ENCODE data around the gene SMAD6.

Gene SMAD6

DNA sequence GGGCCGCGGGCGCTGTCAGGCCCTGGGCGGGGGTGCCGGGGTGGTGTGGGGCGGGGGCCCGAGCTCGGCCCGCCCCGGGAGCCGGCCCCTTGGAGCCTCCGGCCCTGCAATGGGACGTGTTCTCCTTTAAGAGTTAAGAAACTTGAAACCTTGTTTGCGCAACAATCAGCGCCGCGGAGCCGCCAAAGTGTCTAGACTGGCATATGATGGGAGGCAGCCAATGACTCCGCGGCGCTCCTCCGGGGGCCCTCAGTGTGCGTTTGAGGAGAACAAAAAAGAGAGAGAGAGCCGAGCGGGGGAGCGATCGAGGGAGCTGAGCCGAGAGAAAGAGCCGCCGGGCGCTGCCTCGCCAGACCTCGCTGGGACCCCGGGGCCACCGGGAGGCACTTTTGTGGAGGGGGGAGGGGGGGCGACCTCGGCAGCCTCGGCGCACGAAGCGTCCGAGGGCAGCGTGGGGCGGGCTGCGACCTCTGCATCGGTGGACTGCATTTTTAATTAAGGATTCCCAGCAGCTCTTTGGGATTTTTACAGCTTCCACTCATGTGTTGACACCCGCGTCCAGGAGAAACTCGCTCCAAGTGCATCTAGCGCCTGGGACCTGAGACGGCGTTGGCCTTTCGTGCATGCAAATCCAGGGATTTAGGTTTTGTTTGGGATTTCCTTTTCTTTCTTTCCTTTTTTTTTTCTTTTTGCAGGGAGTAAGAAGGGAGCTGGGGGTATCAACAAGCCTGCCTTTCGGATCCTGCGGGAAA, at the start of gene SMAD6:
TSS of gene SMAD6 (plus strand) at position 202 of the 752 bp plus-strand sequence. CDS start 1,023 bp downstream, outside the sequence.
- peak; percentile 19 to 89 (median 70) for DNase-seq

DNA sequence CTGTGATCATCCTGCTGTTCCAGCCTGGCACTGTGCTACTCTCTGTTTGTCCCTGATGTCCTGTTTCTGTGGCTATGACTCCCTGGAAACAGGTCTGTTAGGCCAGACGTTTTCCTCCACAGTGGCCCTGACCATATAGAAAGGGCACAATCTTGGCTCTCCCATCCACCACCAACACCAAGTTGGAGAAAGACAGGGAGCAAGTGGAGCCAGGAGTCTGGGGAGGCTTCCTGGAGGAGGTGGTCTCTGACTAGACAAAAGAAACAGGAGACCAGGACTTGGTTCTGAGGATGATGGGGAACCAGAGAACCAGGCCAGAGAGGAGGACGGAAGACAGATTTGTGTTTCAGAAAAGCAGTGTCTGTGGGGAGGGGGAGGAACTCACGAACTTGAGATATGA, 49.2 kb upstream of the SMAD6 start:
- DNase-seq: no peak

DNA sequence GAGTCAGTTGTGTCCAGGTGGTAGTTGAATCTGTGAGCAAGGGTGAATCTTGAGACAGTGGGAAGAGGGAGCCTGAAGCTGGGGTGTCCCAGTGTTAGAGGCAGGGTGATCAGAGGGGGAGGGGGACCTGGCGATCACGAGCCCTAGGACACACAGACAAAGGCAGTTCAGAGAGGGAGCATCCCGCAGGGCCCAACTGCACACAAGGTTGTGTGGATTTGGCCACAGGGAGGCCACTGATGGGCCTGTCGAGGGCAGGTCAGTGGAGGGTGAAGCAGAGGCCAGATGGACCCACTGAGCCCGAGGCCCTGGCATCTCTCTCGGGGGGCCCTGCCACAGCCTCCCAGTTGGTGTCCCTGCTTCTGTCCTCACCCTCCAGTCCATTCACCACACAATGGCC, 48.6 kb upstream of the SMAD6 start:
- DNase-seq: no peak

DNA sequence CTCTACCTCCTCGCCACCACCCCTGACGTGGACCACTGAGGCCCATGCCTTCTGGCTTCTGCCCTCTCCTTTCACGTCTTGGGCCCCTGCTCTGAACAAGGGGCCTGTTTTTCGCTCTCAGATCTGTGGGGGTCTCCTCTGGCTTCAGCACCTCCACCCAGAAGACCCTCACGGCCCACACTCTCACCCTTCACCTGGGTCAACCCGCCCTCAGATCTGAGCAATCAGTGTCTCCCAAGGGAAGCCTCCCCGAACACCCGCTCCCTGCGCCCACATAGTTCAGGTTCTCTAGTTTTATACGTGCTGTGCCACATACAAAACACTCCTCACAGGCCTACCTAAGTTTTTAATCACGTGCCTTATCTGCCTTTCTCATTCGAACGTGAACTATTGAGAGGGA, 48.2 kb upstream of the SMAD6 start:
- DNase-seq: no peak

DNA sequence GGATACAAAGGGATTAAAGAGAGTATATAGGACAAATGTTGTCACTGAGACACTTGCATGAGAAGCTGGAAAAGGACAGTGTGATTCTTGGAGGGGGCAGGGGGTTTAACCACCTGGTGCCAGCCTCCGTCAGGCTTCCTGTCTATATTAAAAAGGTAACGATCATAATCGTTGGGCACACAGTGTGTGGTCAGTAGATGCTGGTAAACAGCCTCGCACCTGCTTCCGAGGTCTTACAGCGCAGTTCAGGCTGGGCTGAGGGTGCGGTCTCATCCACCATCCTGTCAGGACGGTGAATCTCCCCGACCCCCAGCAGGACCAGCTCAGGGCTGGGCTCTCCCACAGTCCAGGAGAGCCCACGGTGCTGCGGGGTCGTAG, 47.7 kb upstream of the SMAD6 start:
- DNase-seq: no peak

DNA sequence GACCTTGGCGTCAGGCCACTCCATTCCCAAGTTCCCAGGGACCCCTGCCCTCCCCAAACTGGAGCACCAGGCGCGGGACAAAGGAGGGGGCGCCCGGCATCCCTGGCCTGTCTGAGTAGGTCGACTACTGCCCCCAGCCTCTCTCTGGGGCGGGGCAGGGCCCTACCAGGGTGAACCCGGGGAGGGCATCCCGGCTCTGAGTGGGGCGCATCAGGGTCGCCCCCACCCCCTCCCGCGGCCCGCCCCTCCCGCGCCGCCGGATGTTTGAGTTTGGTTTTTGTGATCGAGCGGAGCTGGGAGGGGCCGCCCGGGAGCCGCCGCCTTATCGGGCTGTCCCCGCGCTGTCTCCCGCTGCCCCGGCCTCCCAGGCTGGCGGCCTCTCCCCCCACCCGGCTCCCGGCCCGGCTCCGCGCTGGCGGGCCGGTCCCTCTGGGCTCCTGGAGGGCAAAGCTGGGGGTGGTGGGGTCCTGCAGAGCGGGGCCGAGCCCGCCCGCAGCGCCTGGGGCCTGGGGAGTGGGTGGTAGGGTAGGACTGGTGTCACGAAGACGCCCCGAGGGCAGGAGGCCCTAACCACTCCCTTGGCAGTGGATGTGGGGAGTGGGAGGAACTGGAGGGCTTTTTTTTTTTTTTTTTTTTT, 47.2 kb upstream of the SMAD6 start:
- no peak for DNase-seq

DNA sequence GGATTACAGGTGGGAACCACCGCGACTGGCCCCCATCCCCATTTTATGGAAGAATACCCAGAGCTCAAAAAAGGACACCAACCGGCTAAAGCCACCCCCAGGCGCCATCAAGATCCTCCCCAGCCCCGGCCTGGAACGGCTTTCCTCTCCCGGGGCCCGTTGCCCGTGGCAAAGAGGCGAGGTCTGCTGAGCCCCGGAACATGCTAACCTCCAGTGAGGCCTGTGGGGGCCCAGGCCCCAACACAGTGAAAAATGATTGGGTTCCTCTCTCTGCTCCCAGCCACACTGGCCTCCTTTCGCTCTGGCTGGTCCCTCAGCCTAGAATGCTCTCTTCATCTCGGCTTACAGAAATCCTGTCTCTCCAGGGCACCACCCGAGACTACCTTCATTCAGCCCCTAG, 46.5 kb upstream of the SMAD6 start:
- DNase-seq: no peak

DNA sequence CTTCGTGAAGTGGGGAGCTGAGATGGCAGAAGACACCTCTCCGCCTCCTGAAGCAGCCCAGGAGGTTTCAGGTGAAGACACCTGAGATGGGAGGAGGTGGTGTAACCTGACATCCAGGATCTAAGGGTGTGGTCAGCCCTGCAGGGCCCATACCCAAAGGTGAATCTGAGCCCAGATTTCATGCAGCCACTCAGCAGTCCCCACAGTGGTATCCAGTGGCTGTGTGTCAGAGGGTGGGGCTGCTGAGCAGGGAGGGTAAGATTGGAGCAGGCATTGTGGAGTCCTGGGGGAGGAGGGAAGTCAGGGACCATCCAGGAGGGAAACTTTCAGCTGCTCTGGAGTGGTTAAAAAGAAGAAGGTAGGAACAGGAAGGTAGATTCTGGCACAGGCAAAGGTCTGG, 46.0 kb upstream of the SMAD6 start:
- no peak for DNase-seq

DNA sequence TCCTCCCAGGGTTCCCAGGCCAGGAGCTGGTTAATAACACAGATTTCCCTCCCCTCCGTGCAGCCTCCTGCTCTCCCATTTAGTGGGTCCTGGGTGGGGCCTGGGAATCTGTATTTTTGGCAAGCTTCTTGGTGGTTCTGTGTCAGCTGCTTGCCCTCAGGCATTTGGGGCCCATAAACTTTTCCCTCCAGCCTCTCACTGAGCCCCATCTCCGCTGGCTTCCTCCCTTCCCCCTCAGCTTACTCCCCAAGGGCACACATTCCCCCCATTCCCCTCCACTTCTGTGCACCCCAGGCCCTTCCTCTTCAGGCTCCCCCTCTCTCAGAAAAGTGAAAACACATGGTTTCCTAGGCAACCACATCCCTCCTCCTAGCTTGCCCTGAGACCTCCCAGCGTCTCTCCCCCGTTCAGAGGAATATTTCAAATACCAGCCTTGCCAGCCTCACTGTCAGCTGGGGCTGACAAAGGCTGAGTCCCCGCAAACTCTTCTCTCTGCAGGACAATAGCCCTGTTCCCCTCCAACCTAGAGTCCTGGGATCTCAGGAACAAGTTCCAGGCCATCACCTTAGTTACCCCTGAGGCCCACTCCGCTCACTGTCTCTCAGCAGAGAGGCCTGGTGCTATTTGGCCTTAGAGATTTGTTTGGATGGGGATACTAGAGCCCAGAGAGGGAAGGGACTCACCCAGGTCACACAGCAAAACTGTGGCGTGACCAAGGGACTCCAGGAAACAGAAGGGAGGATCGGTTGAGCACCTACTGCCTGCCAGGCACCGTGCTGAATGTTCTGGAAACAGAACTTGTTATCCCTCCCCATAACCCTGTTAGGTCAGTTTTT, 44.6 kb upstream of the SMAD6 start:
- DNase-seq: no peak

DNA sequence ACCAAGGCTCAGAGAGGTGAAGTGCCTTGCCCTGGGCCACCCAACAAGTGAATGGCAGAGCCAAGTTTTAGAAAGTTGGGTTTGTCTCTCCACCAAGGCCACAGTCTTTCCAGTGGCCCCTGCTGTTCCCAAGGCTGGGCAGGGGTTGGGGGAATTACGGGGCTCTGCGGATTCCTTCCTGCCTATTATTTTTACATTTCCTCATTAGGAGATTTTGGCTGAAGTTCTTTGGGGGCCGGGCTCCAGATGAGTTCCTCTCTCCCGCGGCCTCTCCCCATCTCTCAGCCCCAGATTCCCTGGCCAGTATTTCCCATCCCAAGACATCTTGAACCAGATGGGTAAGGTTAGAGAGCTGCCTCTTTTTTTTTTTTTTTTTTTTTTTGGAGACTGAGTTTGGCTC, 44.0 kb upstream of the SMAD6 start:
- DNase-seq: no peak

DNA sequence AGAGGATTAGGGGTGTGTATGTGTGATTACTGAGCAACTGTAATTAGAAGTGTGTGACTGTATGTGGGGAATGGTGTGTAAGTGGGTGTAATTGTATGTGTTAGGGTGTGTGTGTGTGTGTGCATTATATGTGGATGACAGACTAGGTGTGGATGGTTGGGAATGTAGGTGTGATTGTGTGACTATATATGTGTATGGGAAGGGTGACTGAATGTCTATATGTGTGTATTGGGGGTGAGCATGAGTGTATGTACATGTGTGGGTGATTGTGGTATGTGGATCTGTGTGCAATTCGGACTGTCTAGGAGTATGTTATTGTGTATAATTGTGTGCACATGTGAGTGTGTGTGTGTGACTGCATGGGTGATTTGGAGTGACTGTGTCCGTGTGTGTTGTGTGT, 43.2 kb upstream of the SMAD6 start:
- DNase-seq: no peak

DNA sequence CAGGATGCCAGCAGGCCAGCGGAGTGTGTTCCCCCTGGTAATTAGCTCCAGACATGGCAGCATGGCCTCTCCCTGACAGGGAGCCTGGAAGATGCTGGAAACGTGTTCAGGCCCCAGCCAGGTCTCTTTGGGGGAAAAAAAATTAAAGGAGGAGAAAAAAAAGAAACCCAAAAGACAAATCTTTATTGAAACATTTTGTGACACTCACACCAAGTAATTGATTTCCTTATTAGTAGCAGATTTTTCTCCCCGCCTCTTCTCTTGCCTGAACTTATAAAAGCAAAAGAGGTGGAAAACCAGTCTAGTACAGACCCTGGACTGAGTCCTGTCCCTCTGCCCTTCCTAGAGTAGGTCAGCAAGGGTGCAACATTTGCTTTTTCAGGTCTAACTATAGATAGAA, 42.7 kb upstream of the SMAD6 start:
- no peak for DNase-seq

DNA sequence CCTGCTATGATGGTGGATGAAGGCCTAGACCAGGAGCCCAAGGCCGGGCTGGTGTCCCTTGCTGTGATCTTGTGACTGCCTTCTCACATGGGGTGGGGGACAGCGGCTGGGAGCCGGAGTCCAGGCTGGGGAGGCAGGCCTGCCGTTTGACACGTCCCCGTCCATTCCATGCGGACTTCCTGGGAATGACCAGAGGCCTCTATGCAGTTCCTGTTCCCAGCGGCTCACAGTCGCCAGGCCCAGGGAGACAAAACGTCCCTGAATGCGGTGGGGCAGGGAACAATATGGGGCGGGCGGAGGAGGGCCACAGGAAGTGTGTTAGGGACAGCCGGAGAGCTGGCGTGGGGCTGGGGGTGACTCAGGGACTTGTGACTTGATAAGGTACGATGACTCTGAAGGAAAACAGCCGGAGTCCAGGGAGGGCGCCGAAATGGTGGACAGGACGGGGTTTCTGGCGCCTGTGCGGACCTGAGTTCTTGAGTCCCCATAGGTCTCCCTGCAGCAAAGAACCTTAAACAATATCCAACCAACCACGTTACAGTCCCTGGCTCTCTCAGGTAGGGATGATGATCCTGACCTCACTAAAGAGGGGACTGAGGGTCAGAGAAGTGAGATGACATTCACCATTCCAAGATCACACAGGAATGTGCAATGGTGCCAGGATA, 40.5 kb upstream of the SMAD6 start:
- DNase-seq: no peak

DNA sequence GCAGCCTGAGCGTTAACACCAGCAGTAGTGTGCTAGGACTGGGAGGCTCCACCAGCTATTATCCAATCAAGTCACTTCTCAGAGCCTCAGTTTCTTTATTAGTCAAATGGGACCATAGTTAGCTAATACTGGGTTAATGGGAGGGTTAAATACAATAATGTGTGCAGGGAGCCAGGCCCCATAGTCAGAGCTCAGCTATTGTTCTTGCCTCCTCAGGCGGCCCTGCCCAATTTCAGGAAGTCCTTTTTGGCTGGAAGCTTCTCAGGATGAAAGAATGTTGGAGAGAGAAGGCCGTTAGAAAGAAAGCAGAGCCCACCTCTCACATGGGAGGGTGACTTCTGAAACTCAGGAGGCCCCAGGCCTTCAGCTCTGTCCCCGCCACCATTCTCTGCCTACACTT, 39.5 kb upstream of the SMAD6 start:
- DNase-seq: no peak

DNA sequence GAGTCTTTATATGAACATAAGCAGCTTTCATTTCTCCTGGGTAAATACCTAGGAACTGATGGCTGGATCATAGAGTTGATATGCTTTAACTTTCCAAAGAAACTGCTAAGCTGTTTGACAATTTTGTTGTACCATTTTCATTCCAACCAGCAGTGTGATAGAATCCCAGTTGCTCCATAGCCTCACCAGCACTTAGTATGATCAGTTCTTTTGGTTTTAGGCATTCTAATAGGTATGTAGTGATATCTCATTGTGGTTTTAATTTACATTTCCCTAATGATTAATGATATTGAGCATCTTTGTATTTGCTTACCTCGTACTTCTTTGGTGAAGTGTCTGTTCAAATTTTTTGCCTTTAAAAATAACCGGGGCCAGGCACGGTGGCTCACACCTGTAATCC, 38.4 kb upstream of the SMAD6 start:
- DNase-seq: no peak

DNA sequence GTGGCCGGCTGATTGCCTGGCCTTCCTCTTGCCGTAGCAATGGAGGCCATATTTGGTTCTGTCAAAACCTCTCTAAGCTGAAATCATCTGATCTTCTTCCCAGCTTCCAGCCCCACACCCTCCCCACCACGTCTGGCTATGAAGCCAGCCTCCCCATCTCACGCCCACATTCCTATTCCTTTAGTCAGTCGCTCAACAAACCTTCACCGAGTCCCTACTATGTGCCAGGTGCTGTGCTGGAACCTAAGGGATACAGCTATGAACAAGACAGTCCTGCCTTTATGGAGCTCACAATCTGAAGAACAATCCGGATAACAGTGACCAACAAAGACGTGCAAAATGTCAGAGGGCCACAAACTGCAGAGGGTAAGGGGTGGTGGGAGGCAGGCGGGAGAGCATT, 31.9 kb upstream of the SMAD6 start:
- no peak for DNase-seq

DNA sequence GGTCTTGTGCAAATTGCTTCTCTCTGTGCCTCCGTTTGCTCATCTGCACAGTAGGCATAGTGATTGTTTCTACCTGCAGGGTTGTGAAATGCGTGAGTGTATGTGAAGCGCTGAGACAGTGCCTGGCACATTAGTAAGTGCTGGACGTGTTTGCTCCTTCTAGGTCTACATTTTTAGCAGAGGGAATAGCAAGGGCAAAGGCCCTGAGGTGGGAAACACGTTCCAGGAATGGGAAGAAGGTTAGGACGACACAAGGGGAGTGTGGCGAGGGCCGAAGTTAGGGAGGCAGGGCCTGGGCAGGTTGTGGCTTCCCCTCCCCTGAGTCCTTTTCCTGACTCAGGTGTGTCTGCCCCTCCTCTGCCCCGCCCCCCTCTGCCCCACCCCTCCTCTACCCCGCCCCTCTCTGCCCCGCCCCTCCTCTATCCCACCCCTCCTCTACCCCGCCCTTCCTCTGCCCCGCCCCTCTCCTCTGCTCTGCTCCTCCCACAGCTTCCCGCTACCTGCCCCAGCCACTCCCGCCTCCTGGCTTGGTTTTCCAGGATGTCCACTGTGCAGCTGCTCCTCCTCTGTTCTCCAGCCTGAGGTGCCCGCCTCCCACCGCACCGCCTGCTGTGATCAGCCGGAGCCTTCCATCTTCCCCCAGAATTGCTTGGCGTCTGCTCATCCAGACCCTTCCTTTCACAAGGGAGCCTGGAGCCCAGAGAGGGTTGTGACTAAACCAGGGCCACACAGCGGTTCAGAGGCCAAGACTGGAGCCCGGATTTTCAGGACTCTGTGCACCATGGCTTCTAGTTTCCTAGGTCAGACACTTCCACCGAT, 31.1 kb upstream of the SMAD6 start:
- DNase-seq: no peak

DNA sequence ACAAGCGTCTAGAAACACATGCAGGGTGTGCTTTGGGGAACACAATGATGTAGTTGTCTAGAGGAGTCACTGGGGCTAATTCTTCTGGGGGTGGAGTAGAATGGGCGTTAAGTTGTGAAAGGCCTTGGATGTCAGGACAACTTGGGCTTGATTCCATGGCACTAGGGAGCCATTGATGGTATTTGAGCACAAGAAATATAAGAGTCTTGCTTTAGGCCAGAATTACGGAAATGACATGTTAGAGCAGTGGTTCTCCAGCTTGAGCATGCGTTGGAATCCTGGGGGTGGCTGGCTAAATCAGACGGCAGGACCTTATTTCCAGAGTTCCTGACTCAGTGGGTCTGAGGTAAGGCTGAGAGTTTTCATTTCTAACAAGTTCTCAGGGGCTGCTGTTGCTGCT, 29.2 kb upstream of the SMAD6 start:
- DNase-seq: no peak

DNA sequence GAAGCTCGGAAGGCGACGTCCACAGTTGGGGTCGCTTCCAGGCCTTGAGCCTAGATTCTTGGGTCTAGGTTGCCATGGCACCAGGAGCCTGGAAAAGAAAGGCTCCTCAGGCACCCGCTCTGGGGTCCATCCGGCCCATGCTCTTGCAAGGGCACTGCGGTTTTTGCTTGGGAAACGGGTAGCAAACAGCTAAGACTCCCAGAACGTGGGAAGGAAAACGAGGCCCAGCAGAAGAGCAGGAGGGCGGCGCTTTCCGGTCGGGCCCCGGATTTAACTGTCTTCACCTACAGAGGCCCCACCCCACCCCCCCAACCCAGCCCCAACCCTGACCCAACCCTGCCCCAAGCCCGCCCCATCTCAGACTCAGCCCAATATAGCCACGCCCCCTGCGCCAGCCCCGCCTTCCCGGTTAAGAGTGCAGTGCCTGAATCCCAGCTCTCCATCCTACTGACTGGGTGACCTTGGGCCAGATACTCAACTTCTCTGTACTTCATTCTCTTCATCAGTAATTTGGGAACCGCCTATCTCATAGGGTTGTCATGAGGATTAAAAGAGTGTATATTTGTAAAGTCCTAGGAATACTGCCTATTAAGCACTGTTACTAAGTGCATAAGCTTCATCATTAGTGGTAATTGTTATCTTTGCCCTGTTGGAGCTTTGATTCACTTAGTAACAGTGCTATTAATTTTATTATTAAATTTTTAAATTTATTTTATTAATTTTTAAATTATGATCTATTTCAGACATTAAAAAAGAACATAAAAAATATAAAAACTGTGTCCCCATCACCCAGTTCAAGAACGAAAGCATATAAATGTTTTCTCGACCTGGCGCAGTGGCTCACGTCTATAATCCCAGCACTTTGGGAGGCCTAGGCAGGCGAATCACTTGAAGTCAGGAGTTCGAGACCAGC, 28.4 kb upstream of the SMAD6 start:
- no peak for DNase-seq

DNA sequence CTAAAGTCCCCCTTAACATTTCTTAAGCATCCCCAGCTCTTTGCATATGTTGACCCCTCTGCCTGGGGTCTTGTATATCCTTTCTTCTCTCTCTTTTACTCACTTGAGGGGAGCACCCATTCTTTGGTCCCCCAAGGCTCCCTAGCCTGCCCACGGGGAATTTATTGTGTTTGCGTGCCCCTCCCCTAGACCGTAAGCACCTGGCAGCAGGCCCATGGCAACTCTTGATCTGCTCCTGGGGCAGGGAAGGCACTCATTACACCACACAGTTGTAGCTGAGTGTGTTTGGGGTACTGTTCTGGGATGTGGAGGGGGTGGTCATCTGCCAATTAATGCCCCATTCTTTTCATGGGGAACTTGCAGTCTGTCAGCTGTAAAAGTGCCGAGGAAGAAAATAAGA, 27.3 kb upstream of the SMAD6 start:
- no peak for DNase-seq

DNA sequence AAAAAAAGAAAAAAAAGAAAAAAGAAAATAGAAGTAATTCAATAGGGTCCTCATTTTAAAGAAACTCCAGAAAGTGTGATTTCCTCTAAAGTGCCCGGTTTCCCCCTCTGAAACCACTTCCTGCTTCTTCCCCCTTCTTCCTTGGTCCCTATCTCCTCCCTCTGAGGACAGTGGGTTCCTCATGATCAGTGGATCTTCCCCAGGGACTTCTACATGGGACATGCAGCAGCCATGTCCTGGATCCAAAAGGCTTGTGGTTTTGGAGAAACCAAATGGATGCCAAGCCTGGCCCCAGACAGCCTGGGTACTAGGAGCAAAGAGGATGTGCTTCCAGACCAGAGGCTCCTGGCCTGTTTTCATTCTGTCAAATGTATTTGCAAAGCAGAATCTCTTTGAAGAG, 26.6 kb upstream of the SMAD6 start:
- DNase-seq: no peak

All from C1 segment of cervical spinal cord (tissue), 14 donors.